NAMALWA (cell line): ENCODE results near the gene WWOX.

Experiments used
- DNase-seq: peaks from one replicate; pipeline ENCODE4 v3.0.0-alpha.2; 2015; ENCODE audit warnings: low spot score

Gene WWOX

GRCh38 chr16:78438632-78439031 is 339.2 kb downstream of the WWOX start:
- no peak for DNase-seq

GRCh38 chr16:78439646-78440045 is 340.2 kb downstream of the WWOX start:
- no peak for DNase-seq

- no peak for DNase-seq
Observed at GRCh38 chr16:78441298-78441697, 341.8 kb downstream of the WWOX start.

- DNase-seq: no peak
Observed at GRCh38 chr16:78443542-78444364, 344.3 kb downstream of the WWOX start.

- no peak for DNase-seq
Observed at GRCh38 chr16:78445818-78446217, 346.4 kb downstream of the WWOX start.

GRCh38 chr16:78446486-78446885 is 347.0 kb downstream of the WWOX start:
- no peak for DNase-seq

- no peak for DNase-seq
Observed at GRCh38 chr16:78446992-78447563, 347.6 kb downstream of the WWOX start.

- DNase-seq: no peak
Observed at GRCh38 chr16:78448658-78449271, 349.3 kb downstream of the WWOX start.

- DNase-seq: no peak
Observed at GRCh38 chr16:78450255-78450654, 350.8 kb downstream of the WWOX start.

GRCh38 chr16:78452025-78452555 is 352.6 kb downstream of the WWOX start:
- no peak for DNase-seq

GRCh38 chr16:78455861-78456260 is 356.4 kb downstream of the WWOX start:
- no peak for DNase-seq

- DNase-seq: no peak
Observed at GRCh38 chr16:78458588-78458987, 359.1 kb downstream of the WWOX start.

- DNase-seq: no peak
Observed at GRCh38 chr16:78460428-78460827, 361.0 kb downstream of the WWOX start.

GRCh38 chr16:78461087-78461486 is 361.6 kb downstream of the WWOX start:
- no peak for DNase-seq

GRCh38 chr16:78461496-78462287 is 362.2 kb downstream of the WWOX start:
- DNase-seq: no peak

- no peak for DNase-seq
Observed at GRCh38 chr16:78462288-78463208, 363.1 kb downstream of the WWOX start.

- no peak for DNase-seq
Observed at GRCh38 chr16:78463591-78463990, 364.1 kb downstream of the WWOX start.

GRCh38 chr16:78464833-78465232 is 365.4 kb downstream of the WWOX start:
- no peak for DNase-seq

- no peak for DNase-seq
Observed at GRCh38 chr16:78465730-78466129, 366.3 kb downstream of the WWOX start.

GRCh38 chr16:78469787-78470186 is 370.3 kb downstream of the WWOX start:
- no peak for DNase-seq

GRCh38 chr16:78473031-78473699 is 373.7 kb downstream of the WWOX start:
- no peak for DNase-seq
